SIG-M5 treated with dmso at 0.1 percent for 504 hours (cell line): ENCODE measurements around the gene HPN.
"Not testable (repeated sequence)": the region's sequence is repeated elsewhere in the genome, so short reads cannot be mapped to it uniquely, and the experiment has no call there.

ENCODE experiments used
- DNase-seq: peaks from one replicate; lab custom pipeline; 2025; ENCODE audit not compliant: unreplicated experiment; lab: John Stamatoyannopoulos, UW

HPN gene

DNA sequence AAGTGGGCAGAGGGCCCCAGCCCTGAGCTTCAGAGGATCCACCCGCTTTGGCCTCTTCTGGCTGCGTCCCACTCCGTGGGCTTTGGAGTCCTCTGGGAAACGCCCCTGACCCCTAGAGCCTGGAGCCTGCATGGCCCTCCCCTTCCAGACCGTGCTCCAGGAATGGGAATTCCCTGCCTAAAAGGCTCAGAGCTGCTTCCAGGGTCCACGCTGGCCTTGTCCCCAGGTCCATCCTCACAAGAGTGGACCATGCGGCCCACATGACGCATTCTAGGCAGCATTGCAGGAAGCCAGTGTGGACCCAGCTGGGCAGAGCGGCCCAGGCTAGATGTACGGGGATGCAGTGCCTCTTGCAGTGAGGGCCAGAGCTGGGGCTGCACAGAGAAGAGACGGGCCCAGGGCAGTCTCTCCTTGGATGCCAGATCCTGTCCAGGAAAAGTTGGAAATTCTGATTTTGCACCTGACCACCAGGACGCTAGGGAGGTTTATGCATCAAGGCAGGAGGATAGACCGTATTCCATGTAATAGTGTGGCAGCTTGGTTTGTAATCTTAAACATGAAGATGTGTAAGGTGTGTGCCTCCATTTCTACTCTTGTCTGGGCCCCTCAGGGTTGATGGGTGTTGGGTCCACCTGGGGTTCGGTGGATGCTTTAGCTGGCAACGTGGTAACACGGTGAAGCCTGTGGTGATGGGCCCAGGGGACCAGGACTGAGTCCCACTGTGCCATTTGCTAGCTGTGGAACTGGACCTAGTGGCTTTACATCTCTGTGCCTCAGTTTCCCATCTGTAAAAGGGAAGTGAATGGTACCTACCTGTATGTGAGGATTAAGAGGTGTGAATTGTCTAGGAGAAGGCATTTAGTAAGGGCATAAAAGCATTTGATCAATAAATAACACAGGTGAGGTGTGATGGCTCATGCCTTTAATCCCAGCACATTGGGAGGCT is 59.3 kb downstream of the HPN start:
- no peak for DNase-seq

DNA sequence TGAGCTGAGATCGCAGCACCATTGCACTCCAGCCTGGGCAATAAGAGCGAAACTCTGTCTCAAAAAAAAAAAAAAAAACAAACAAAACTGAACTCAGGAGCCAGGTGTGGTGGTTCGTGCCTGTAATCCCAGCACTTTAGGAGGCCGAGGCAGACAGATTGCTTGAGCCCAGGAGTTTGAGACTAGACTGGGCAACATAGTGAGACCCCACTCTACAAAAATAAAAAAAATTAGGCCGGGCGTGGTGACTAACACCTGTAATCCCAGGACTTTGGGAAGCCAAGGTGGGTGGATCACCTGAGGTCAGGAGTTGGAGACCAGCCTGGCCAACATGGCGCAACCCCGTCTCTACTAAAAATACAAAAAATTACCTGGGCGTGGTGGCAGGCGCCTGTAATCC is 60.4 kb downstream of the HPN start:
- not testable (repeated sequence) for DNase-seq

DNA sequence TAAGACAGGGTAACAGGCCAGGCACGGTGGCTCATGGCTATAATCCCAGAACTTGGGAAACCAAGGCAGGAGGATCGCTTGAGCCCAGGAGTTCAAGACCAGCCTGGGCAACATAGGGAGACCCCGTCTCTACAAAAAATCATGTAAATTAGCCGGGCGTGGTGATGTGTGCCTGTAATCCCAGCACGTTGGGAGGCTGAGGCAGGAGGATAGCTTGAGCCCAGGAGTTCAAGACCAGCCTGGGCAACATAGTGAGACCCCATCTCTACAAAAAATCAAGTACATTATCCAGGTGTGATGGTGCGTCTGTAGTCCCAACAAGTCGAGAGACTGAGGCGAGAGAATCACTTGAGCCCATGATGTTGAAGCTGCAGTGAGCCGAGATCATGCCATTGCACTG is 62.1 kb downstream of the HPN start:
- not testable (repeated sequence) for DNase-seq

DNA sequence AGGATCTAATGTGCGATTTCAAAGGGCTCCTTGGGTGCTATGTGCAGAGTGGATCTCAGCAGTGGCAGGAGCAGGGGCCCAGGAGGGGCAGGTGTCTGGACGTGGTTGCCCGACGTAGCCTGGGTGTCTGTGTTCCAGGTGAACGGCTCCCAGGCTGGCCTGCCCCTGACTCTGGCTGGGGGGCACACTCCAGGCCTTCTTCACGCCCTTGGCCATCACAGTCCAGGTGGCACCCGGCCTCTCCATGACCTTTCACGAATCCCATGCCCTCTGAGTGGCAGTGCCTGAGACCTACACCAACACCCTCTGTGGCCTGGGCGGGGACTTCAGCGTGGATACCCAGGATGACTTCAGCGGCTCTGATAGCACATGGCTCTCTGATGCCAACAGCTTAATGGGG is 62.8 kb downstream of the HPN start:
- no peak for DNase-seq

DNA sequence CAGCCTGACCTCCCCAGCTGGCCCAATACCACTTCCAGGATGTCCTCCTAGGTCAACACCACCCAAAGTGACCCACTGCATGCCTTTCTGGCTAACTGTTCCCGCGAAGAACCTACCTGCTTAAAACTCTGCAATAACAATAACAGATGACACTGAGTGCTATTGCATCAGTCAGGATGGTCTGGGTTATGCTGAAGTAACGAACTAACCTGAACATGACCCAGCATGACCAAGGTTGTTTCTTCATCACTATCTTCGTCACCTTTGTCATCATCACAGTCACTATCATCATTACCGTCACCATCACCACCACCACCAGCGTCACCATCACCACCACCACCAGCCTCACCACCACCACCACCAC is 63.5 kb downstream of the HPN start:
- no peak for DNase-seq

DNA sequence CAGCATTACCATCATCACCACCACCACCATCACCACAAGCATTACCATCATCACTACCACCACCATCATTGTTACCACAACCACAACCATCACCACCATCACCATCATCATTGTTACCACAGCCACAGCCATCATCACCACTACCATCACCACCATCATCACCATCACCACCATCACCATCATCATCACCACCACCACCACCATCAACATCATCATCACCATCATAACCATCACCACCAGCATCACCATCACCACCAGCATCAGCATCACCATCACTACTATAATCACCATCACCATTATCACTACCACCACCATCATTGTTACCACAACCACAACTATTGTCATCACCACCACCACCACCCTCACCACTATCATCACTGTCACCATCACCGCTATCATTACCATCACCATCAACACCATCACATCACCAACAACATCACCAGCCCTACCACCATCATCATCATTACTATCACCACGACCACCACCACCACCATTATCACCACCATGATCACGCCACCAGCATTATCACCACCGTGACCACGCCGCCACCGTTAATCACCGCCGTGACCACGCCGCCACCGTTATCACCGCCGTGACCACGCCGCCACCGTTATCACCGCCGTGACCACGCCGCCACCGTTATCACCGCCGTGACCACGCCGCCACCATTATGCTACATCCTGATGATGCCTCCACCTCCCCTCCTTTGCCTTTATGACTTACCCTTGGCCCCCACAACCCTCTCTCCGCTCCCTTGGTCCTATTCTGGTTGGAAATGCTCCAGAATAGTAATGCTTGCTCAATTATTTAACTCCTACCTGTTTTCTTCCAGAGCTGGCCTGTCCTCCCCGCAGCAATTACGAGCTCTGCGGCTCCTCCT is 64.1 kb downstream of the HPN start:
- no peak for DNase-seq

DNA sequence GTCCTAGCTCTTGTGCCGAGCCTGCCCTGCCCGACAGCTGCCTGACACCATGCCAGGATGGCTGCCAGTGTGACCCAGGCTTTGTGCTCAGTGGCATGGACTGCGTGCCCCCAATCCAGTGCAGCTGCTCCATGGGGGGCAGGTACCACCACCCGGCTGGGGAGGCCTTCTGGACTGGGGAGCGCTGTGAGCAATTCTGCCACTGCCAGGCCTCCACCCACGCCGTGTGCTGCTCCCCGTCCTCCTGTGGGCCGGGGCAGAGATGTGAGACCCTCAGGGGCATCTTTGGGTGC is 64.7 kb downstream of the HPN start:
- no peak for DNase-seq

DNA sequence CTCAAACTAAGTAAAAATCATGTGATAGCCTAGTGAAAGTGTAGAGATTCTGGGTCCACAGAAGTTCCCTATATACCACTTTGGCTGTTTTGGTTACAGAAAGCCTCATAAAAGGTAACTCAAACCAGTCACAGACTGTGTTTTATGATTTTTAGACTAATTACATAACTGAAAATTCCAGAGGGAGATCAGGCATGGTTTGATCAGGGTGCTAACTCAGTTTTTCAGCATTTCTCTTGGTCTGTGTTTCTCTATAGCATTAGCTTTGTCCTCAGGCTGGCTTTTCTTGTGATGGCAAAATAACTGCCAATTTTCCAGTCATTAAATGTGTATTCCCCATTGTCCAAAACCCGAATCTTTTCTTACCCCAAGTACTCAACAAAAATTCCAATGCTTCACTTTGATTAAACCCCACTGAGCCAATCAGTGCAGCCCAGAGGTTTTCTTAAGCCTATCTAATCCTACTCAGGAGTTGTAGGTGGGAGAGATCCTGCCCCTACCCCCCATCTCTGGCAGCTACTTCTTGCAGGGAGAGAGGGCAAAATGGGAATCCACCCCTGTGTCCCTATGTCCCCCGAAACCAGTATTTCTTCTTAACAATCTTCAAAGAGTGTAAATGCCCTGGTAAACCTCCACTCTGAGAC is 65.5 kb downstream of the HPN start:
- DNase-seq: no peak

DNA sequence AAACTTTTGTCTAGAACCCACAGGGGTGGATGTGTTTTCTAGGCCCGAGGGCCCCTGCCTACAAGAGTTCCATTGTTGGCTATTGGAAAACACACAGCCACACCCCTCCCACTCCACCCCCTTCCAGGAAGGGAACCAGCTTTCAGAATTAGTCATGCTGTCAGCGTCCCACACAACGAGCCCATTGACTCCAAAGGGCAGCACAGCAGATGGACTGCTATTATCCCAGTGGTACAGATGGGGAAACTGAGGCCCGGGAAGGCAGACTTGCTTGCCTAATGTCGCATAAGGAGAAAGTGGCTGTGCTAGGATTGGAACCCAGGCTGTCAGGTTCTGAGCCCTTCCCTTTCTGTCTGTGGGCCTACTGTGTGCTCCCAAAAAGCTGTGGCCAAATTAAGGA is 66.0 kb downstream of the HPN start:
- no peak for DNase-seq

DNA sequence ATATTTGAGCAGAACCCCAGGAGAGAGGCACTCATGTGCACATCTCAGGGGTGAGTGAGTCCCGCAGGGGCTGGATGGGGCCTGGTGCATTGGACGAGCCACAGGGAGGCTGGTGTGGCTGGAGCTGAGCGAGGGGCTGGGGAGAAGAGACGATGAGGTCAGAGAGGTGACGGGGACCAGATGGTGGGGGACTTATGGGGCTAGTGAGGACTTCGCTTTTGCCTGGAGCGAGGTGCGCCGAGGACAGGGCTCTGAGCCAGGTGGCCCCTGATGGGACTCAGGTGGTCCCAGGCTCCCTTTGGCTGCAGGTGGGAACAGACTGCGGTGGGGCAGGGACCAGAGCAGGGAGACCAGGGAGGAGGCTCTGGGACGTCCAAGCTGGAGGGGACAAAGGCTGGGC is 67.2 kb downstream of the HPN start:
- no peak for DNase-seq

DNA sequence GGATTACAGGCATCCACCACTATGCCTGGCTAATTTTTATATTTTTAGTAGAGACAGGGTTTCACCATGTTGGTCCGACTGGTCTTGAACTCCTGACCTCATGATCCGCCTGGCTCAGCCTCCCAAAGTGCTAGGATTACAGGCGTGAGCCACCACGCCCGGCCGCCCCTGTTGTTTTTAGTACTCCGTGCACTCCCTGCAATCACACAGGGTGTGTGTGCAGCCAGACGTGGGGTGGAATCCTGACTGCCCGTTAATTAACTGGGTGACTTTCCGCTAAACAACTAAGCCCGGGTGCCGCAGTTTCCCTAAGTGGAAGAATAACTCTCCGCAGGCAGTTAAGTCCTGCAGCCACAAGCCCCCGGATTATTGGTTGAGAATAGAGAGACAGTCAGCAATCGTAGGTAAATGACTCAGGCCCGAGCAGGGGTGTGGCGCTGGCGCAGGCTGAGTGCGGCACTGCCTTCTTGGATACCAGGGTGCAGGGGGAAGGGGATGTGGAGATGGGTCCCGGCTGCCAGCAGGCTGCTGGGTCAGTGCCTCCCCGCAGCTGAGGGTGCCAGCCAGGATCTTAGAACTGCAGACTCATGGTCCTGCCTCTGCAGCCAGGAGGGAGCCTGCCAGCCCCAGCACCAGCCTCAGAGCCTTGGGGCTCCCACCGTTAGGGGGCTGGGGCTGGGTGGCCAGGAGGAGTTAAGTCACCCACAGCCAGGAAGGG is 68.0 kb downstream of the HPN start:
- DNase-seq: no peak

DNA sequence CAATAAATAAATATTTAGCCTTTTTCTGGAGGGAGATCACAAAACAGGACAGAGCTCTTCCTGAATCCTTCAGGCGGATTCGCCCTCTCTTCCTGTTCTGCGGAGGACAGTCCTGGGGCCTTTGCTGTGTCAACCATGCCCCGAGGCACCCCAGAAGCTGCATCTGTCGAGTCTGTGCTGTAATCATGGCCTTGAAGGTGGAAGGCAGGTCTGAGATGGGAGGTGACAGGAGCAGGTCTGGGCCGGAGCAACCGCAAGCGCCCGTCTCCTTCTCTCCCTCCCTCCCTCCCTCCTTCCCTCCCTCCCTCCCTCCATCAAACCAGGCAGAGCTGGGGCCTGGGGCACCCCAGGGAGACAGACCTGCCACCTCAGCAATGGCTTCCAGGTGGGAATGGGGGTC is 69.5 kb downstream of the HPN start:
- no peak for DNase-seq

DNA sequence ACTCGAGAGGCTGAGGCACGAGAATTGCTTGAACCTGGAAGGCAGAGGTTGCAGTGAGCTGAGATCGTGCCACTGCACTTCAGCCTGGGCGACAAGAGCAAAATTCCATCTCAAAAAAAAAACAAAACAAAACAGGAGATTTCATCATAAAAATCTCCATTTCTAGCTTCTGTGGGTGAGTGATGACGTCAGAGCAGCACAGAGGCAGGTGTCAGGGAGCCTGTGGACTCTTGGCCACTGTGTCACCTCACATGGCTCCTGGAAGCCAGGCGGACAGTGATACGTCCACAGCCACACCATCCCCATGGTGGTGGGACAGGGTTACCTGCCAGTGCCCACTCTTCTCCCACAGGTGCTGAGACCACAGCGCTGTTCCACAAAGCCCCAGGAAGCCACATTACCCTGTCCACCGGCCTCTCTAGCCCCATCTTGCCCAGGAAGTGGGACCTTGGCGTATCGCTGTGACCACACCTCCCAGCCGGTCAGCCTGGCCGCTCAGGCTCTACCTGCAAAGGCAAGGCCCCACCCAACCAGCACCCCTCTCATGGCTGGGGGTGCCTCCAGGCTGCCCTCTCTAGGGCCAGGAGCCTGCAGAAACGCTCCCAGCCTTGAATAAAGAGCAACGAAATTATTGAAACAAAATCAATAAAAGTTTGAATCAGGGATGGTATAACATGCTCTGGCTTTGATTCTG is 71.6 kb downstream of the HPN start:
- DNase-seq: no peak

DNA sequence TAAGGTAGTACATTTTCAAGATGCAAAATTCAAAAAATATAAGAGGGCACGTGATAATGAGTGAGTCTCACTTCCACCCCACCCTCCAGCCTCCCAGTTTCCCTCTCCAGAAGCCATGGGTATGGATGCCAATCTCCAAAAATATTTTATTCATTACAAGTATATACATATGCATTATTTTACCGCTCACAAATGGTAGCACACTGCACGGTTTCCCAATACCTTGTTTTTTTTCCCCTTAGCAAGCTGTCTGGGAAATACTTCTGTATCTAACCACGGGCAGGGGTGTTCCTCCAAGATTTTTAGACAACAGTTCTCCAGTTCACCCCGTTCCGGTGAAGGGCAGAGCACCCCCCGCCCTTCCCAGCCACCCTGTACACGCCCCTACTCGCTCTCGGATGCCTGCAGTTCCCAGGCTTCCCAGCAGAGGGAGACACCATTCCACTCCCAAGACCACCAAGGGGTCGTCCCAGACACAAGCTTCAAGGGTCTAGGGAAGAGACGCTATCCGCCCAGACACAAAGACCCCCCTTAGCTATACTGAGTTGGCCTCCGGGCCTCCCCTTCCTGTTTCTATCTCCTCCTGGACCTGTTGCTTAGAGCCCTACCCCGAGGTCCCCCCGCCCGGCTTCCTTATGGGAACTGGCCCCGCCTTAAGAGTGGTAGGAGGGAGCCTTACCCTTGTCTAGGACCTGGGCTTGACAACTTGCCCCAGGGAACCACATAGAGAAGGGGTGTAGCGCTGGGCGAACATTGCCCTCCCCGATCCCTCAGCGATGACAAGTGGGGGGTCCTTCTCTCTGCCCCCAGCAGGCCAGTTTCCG is 73.0 kb downstream of the HPN start:
- DNase-seq: peak; percentile 39

DNA sequence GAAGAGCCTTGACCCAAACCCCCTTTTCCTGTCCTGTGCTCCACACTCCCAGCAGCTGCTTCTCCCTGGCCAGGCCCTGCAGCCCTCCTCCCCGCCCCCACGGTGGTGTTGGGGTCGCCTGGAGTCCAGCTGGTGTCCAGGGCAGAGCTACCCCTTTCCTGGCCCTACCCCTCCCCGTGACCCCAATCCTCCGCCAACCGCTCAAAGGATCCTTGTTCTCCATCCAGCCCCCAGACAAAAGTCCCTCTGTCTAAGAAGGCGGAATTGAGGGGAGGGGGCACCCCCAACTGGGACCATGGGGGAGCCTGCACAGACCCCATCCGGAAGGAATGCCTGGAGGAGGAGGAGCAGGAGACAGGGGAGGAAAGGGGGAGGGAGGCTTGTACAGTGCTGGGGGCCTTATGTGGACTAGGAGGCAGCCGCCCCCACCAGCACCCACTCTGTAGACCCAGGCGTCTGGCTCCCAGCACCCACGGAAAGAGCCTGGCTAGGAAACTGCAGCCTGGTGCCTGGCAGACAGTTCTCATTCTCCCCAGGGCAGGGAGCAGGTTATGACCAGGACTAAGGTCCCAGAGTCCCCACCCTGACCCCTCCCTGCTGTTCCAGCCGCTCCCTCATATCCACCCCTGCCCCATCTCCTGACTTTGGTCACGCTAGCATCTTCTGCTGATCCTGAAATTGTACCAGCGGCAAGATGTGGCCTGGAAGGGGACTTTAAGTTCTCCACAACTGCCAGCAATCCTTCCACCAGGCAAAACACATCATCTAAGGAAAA is 73.8 kb downstream of the HPN start, which contains the start of gene FXYD3:
TSS of gene FXYD3 (plus strand) at position 647 of the 775 bp plus-strand sequence. CDS start 3,554 bp downstream, outside the sequence.
- DNase-seq: no peak
